Measurements from ENCODE around the gene C1QA.

Gene C1QA

GRCh38 chr1:22601610-22602009 lies 34.8 kb upstream of the C1QA start:
- no peak for TF ChIP-seq CTCF (IDR thresholded peaks at IDR 0.05)
- DNase-seq (ENCODE audit: low spot score): no peak
- Histone ChIP-seq H3K4me3 (no peak overlapping the region), H3K27ac (no peak overlapping the region)

- no peak for DNase-seq (ENCODE audit: low spot score)
- H3K27ac ChIP-seq: no peak overlapping the region
- H3K4me3 ChIP-seq: no peak overlapping the region
- TF ChIP-seq CTCF (IDR thresholded peaks at IDR 0.05): no peak
These were observed 34.2 kb upstream of the C1QA start for GRCh38 chr1:22602060-22602740.

- DNase-seq (ENCODE audit: low spot score): no peak
- no peak for TF ChIP-seq CTCF (IDR thresholded peaks at IDR 0.05)
- Histone ChIP-seq H3K4me3 (no peak overlapping the region), H3K27ac (no peak overlapping the region)
These were observed 30.3 kb upstream of the C1QA start for GRCh38 chr1:22606161-22606560.

- no peak overlapping the region for H3K4me3 ChIP-seq
- TF ChIP-seq CTCF (IDR thresholded peaks at IDR 0.05): no peak
- DNase-seq (ENCODE audit: low spot score): no peak
- H3K27ac ChIP-seq: no peak overlapping the region
These were observed 29.3 kb upstream of the C1QA start for GRCh38 chr1:22607154-22607553.

- Histone ChIP-seq H3K27ac (no peak overlapping the region), H3K4me3 (no peak overlapping the region)
- no peak for TF ChIP-seq CTCF (IDR thresholded peaks at IDR 0.05)
- no peak for DNase-seq (ENCODE audit: low spot score)
These were observed 28.1 kb upstream of the C1QA start for GRCh38 chr1:22608361-22608760.

GRCh38 chr1:22609291-22609690 lies 27.1 kb upstream of the C1QA start:
- no peak for TF ChIP-seq CTCF (IDR thresholded peaks at IDR 0.05)
- DNase-seq (ENCODE audit: low spot score): no peak
- Histone ChIP-seq H3K4me3 (no peak overlapping the region), H3K27ac (no peak overlapping the region)

- Histone ChIP-seq H3K4me3 (no peak overlapping the region), H3K27ac (no peak overlapping the region)
- no peak for TF ChIP-seq CTCF (IDR thresholded peaks at IDR 0.05)
- no peak for DNase-seq (ENCODE audit: low spot score)
These were observed 24.9 kb upstream of the C1QA start for GRCh38 chr1:22611530-22611947.
